IPS-18a (cell line): ENCODE results near the gene DIAPH2.

Source experiments
- H3K27ac ChIP-seq: one replicate; pipeline ENCODE4 v1.5.1; 2013; ENCODE audit warnings: low read length
- H3K27me3 ChIP-seq: one replicate; pipeline ENCODE4 v1.6.1; 2013; ENCODE audit warnings: mild to moderate bottlenecking, low read length; ENCODE audit not compliant: control insufficient read depth, insufficient read depth
- H3K36me3 ChIP-seq: one replicate; pipeline ENCODE4 v1.6.1; 2013; ENCODE audit warnings: low read depth, low read length; ENCODE audit not compliant: control insufficient read depth
- H3K4me1 ChIP-seq: one replicate; pipeline ENCODE4 v1.6.1; 2013; ENCODE audit warnings: low read depth, low read length; ENCODE audit not compliant: control insufficient read depth
- H3K4me3 ChIP-seq: one replicate; pipeline ENCODE4 v1.5.1; 2013; ENCODE audit warnings: low read length
- H3K9ac ChIP-seq: one replicate; pipeline ENCODE4 v1.6.1; 2013; ENCODE audit warnings: mild to moderate bottlenecking, low read length, moderate library complexity
- H3K9me3 ChIP-seq: one replicate; pipeline ENCODE4 v1.6.1; 2013; ENCODE audit warnings: low read depth, low read length; ENCODE audit not compliant: control insufficient read depth

The DIAPH2 gene

GRCh38 chrX:97609357-97609756, 924.7 kb downstream of the DIAPH2 start:
- H3K4me1 ChIP-seq: no peaks in the 10 kb centered on the region

GRCh38 chrX:97609938-97610337, 925.3 kb downstream of the DIAPH2 start:
- Histone ChIP-seq H3K9ac (no peak overlapping the region), H3K9me3 (no peaks in the 10 kb centered on the region), H3K27ac (no peak overlapping the region), H3K36me3 (no peaks in the 10 kb centered on the region), H3K4me1 (no peaks in the 10 kb centered on the region), H3K4me3 (no peak overlapping the region), H3K27me3 (no peaks in the 10 kb centered on the region)

More at GRCh38 chrX:97609357-97609756, 924.7 kb downstream of the DIAPH2 start:
- Histone ChIP-seq H3K36me3 (no peaks in the 10 kb centered on the region), H3K27ac (no peak overlapping the region), H3K27me3 (no peaks in the 10 kb centered on the region), H3K9me3 (no peaks in the 10 kb centered on the region), H3K9ac (no peak overlapping the region), H3K4me3 (no peak overlapping the region)

GRCh38 chrX:97616883-97617530, 932.4 kb downstream of the DIAPH2 start:
- Histone ChIP-seq H3K27me3 (no peaks in the 10 kb centered on the region), H3K9ac (no peak overlapping the region), H3K36me3 (no peaks in the 10 kb centered on the region), H3K4me1 (no peaks in the 10 kb centered on the region), H3K9me3 (no peaks in the 10 kb centered on the region), H3K4me3 (no peak overlapping the region), H3K27ac (no peak overlapping the region)

- no peaks in the 10 kb centered on the region for H3K36me3 ChIP-seq
Observed at GRCh38 chrX:97619499-97619898, 934.9 kb downstream of the DIAPH2 start.

GRCh38 chrX:97622111-97622510, 937.5 kb downstream of the DIAPH2 start:
- H3K4me3 ChIP-seq: no peak overlapping the region
- H3K27me3 ChIP-seq: no peaks in the 10 kb centered on the region
- no peaks in the 10 kb centered on the region for H3K9me3 ChIP-seq

More at GRCh38 chrX:97619499-97619898, 934.9 kb downstream of the DIAPH2 start:
- no peak overlapping the region for H3K27ac ChIP-seq
- no peaks in the 10 kb centered on the region for H3K27me3 ChIP-seq
- no peak overlapping the region for H3K9ac ChIP-seq
- H3K4me3 ChIP-seq: no peak overlapping the region
- H3K4me1 ChIP-seq: no peaks in the 10 kb centered on the region
- H3K9me3 ChIP-seq: no peaks in the 10 kb centered on the region

GRCh38 chrX:97628326-97628725, 943.7 kb downstream of the DIAPH2 start:
- Histone ChIP-seq H3K9me3 (no peaks in the 10 kb centered on the region), H3K36me3 (no peaks in the 10 kb centered on the region), H3K4me3 (no peak overlapping the region), H3K27ac (no peak overlapping the region), H3K27me3 (no peaks in the 10 kb centered on the region), H3K4me1 (peaks cover 6% of the 10 kb centered on the region), H3K9ac (no peak overlapping the region)

More at GRCh38 chrX:97622111-97622510, 937.5 kb downstream of the DIAPH2 start:
- no peak overlapping the region for H3K27ac ChIP-seq
- H3K36me3 ChIP-seq: no peaks in the 10 kb centered on the region
- H3K4me1 ChIP-seq: no peaks in the 10 kb centered on the region
- no peak overlapping the region for H3K9ac ChIP-seq

GRCh38 chrX:97628807-97629596, 944.4 kb downstream of the DIAPH2 start:
- peaks cover 11% of the 10 kb centered on the region for H3K4me1 ChIP-seq
- H3K36me3 ChIP-seq: no peaks in the 10 kb centered on the region
- H3K27ac ChIP-seq: no peak overlapping the region
- H3K9me3 ChIP-seq: no peaks in the 10 kb centered on the region
- H3K4me3 ChIP-seq: no peak overlapping the region
- no peaks in the 10 kb centered on the region for H3K27me3 ChIP-seq
- H3K9ac ChIP-seq: no peak overlapping the region

- H3K36me3 ChIP-seq: no peaks in the 10 kb centered on the region
- H3K27me3 ChIP-seq: no peaks in the 10 kb centered on the region
- H3K9me3 ChIP-seq: no peaks in the 10 kb centered on the region
- H3K9ac ChIP-seq: no peak overlapping the region
- H3K4me1 ChIP-seq: peaks cover 11% of the 10 kb centered on the region
- no peak overlapping the region for H3K27ac ChIP-seq
- H3K4me3 ChIP-seq: no peak overlapping the region
Observed at GRCh38 chrX:97629597-97629985, 944.9 kb downstream of the DIAPH2 start.

- Histone ChIP-seq H3K36me3 (no peaks in the 10 kb centered on the region), H3K9me3 (no peaks in the 10 kb centered on the region), H3K27me3 (peaks cover 5% of the 10 kb centered on the region)
Observed at GRCh38 chrX:97633798-97634197, 949.2 kb downstream of the DIAPH2 start.

GRCh38 chrX:97636473-97637140, 952.0 kb downstream of the DIAPH2 start:
- Histone ChIP-seq H3K9me3 (no peaks in the 10 kb centered on the region), H3K9ac (no peak overlapping the region), H3K4me3 (no peak overlapping the region), H3K36me3 (no peaks in the 10 kb centered on the region), H3K27me3 (peaks cover 5% of the 10 kb centered on the region), H3K4me1 (peaks cover 44% of the 10 kb centered on the region), H3K27ac (no peak overlapping the region)

More at GRCh38 chrX:97633798-97634197, 949.2 kb downstream of the DIAPH2 start:
- no peak overlapping the region for H3K4me3 ChIP-seq
- H3K4me1 ChIP-seq: peaks cover 30% of the 10 kb centered on the region
- H3K27ac ChIP-seq: no peak overlapping the region
- no peak overlapping the region for H3K9ac ChIP-seq

GRCh38 chrX:97637289-97637688, 952.6 kb downstream of the DIAPH2 start:
- peaks cover 5% of the 10 kb centered on the region for H3K27me3 ChIP-seq
- H3K9me3 ChIP-seq: no peaks in the 10 kb centered on the region
- peaks cover 44% of the 10 kb centered on the region for H3K4me1 ChIP-seq
- no peaks in the 10 kb centered on the region for H3K36me3 ChIP-seq
- no peak overlapping the region for H3K4me3 ChIP-seq
- H3K27ac ChIP-seq: no peak overlapping the region
- no peak overlapping the region for H3K9ac ChIP-seq
